Esophagus muscularis mucosa (tissue), 4 donors: ENCODE data around the gene KRTAP12-3. TPM values are rescaled to one million over a fixed set of nuclear protein-coding genes. Genes with fewer than 3 reads are reported as not detected.
"Not testable (repeated sequence)": the region's sequence is repeated elsewhere in the genome, so short reads cannot be mapped to it uniquely, and the experiment has no call there.

ENCODE experiments used
- DNase-seq: peaks from one replicate; pipeline ENCODE4 v3.0.0-alpha.2; 2017; ENCODE audit errors: extremely low spot score
- H3K27ac ChIP-seq, 4 donors: fragments of 200-600 bp; sonication (generic); replicated peaks in 1 of 4; 1 replicate in 3 of 4; 2 replicates in 1 of 4; pipeline ENCODE4 v1.5.1; 2016 to 2019; ENCODE audit warnings: mild to moderate bottlenecking in 1 of 4
- H3K27me3 ChIP-seq, 4 donors: fragments of 200-600 bp; sonication (generic); one replicate each; pipeline versions ENCODE4 v1.5.1 to v1.6.0; 2016 to 2019
- H3K36me3 ChIP-seq, 4 donors: fragments of 200-600 bp; sonication (generic); one replicate each; pipeline ENCODE4 v1.5.1; 2016 to 2019
- H3K4me1 ChIP-seq, 4 donors: fragments of 200-600 bp; sonication (generic); one replicate each; pipeline ENCODE4 v1.5.1; 2016 to 2019
- H3K4me3 ChIP-seq, 4 donors: fragments of 200-600 bp; sonication (generic); 1 replicate in 2 of 4; 2 replicates in 2 of 4; pipeline ENCODE4 v1.5.1; 2016 to 2019; ENCODE audit warnings: mild to moderate bottlenecking in 4 of 4, moderate library complexity in 1 of 4
- H3K9me3 ChIP-seq, 4 donors: fragments of 200-600 bp; sonication (generic); 1 replicate in 3 of 4; 2 replicates in 1 of 4; pipeline ENCODE4 v1.5.1; 2016 to 2019
- EP300 ChIP-seq: sonication (generic); formaldehyde crosslinking; IDR thresholded peaks from one replicate; pipeline ENCODE4 v1.6.1; 2017; ENCODE audit warnings: antibody characterized with exemption
- POLR2A ChIP-seq: fragments of 450-650 bp; IDR thresholded peaks from one replicate; pipeline ENCODE4 v1.6.1; 2017; ENCODE audit warnings: antibody characterized with exemption, moderate library complexity, mild to moderate bottlenecking, low read depth
- POLR2AphosphoS5 ChIP-seq, 2 donors: sonication (generic); formaldehyde crosslinking; IDR thresholded peaks; one replicate each; pipeline ENCODE4 v1.6.1; 2017; ENCODE audit warnings: antibody characterized with exemption in 2 of 2
- WGBS: methylation state at CpG from one replicate; pipeline ENCODE4 v1.1.5; 2018; 5-methylcytosine and 5-hydroxymethylcytosine counted together
- intact Hi-C: fragments of 100-400 bp; cut with DNase I; formaldehyde crosslinking; loops from one replicate; pipeline ENCODE4 v1.15.1; 2023
- total RNA-seq, 4 donors: library from RNA; depleted of rRNA; stranded (reverse); fragments of >200 nt; gene quantifications; one replicate each; pipeline versions ENCODE4 v1.1.0 to v1.2.1, GENCODE V29; 2016
- TF ChIP-seq, protein P1 (sequence below), 3 experiments: fragments of 200-600 bp in 2 of 3; fragments of 450-650 bp in 1 of 3; sonication (generic) in 2 of 3; IDR thresholded peaks; one replicate each; pipeline ENCODE4 v1.5.1; 2017 to 2019; ENCODE audit warnings: antibody characterized with exemption in 3 of 3, mild to moderate bottlenecking in 2 of 3, moderate library complexity in 1 of 3

The KRTAP12-3 gene
- total RNA-seq, 4 donors from 2014 or later = not detected

DNA sequence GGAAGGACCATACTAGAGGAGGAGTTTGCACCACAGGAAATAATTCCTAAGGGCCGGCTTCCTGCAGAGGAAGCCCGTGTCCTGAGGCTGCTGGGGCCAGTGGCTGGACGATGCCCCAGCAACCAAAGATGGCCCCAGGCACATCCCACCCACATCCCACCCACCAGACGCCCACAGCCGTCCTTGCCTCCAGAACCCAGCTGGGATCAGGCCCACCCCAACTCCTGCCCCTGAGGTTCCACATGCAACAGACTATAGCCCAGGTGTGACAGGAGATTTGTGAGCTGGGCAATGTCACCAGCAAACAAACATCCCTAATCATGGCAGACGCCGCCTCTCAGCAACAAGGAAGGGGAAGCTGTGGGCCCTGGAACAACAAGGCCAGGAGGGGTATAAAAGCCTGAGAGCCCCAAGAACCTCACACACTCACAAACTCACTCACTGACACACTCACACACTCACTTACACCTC, 31.0 kb upstream of the KRTAP12-3 start, which contains the start of gene KRTAP10-9:
Gene KRTAP10-9, plus strand, starts transcription at position 421 of the 471 bp plus-strand sequence. CDS start 79 bp downstream, outside the sequence.
- no peaks in the 10 kb centered on the region for H3K36me3 ChIP-seq
- H3K4me1 ChIP-seq = peaks cover 0 to 5% (median 0%) of the 10 kb centered on the region in 4 donors
- H3K4me3 ChIP-seq = no peak within 1 kb of the TSS
- peaks cover 0 to 34% (median 32%) of the 10 kb centered on the region in 4 donors for H3K9me3 ChIP-seq
- 68% methylated on average over 5 of the region's 7 CpGs for WGBS
- no peak within 1 kb of the TSS for H3K27ac ChIP-seq
- TF ChIP-seq POLR2AphosphoS5 (IDR thresholded peaks at IDR 0.05) (no peak), EP300 (no peak), POLR2A (no peak)
- TF ChIP-seq, protein P1, sequence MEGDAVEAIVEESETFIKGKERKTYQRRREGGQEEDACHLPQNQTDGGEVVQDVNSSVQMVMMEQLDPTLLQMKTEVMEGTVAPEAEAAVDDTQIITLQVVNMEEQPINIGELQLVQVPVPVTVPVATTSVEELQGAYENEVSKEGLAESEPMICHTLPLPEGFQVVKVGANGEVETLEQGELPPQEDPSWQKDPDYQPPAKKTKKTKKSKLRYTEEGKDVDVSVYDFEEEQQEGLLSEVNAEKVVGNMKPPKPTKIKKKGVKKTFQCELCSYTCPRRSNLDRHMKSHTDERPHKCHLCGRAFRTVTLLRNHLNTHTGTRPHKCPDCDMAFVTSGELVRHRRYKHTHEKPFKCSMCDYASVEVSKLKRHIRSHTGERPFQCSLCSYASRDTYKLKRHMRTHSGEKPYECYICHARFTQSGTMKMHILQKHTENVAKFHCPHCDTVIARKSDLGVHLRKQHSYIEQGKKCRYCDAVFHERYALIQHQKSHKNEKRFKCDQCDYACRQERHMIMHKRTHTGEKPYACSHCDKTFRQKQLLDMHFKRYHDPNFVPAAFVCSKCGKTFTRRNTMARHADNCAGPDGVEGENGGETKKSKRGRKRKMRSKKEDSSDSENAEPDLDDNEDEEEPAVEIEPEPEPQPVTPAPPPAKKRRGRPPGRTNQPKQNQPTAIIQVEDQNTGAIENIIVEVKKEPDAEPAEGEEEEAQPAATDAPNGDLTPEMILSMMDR (IDR thresholded peaks at IDR 0.05) = no peak
- H3K27me3 ChIP-seq = peaks cover 0 to 37% (median 0%) of the 10 kb centered on the region in 4 donors
- DNase-seq = peak; percentile 45
- intact Hi-C loops = no loop called here

DNA sequence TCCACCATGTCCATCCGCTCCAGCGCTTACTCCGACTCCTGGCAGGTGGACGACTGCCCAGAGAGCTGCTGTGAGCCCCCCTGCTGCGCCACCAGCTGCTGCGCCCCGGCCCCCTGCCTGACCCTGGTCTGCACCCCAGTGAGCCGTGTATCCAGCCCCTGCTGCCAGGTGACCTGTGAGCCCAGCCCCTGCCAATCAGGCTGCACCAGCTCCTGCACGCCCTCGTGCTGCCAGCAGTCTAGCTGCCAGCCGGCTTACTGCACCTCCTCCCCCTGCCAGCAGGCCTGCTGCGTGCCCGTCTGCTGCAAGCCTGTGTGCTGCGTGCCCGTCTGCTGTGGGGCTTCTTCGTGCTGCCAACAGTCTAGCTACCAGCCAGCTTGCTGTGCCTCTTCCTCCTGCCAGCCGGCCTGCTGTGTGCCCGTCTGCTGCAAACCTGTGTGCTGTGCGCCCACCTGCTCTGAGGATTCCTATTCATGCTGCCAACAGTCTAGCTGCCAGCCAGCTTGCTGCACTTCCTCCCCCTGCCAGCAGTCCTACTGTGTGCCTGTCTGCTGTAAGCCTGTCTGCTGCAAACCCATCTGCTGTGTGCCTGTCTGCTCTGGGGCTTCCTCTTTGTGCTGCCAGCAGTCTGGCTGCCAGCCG, 30.4 kb upstream of the KRTAP12-3 start:
- intact Hi-C loops = not testable (repeated sequence)

DNA sequence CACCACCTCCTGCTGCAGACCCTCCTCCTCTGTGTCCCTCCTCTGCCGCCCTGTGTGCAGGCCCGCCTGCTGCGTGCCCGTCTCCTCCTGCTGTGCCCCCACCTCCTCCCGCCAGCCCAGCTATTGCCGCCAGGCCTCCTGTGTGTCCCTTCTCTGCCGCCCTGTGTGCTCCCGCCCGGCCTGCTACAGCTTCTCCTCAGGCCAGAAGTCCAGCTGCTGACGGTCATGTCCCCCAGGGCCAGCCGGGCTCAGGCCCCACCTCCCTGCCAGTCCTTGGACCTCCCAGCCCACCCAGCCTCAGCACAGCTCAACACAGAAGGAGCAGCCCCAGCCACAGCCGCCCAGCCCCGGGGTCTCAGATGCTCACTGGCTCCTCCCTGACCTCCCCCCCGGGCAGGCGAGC, 29.9 kb upstream of the KRTAP12-3 start:
- H3K27me3 ChIP-seq = peaks cover 0 to 37% (median 0%) of the 10 kb centered on the region in 4 donors
- DNase-seq, H3K27ac ChIP-seq, H3K36me3 ChIP-seq, H3K4me3 ChIP-seq, intact Hi-C loops, H3K4me1 ChIP-seq: not testable (repeated sequence)
- H3K9me3 ChIP-seq = peaks cover 0 to 44% (median 42%) of the 10 kb centered on the region in 4 donors
- 56% methylated on average over 10 of the region's 15 CpGs for WGBS

More for the DNA sequence above, 30.4 kb upstream of the KRTAP12-3 start:
- not testable (repeated sequence) for DNase-seq, H3K4me1 ChIP-seq, H3K36me3 ChIP-seq, H3K27ac ChIP-seq, H3K4me3 ChIP-seq
- H3K9me3 ChIP-seq = peaks cover 0 to 40% (median 38%) of the 10 kb centered on the region in 4 donors
- peaks cover 0 to 37% (median 0%) of the 10 kb centered on the region in 4 donors for H3K27me3 ChIP-seq
- WGBS = 78% methylated on average over 15 of the region's 20 CpGs

DNA sequence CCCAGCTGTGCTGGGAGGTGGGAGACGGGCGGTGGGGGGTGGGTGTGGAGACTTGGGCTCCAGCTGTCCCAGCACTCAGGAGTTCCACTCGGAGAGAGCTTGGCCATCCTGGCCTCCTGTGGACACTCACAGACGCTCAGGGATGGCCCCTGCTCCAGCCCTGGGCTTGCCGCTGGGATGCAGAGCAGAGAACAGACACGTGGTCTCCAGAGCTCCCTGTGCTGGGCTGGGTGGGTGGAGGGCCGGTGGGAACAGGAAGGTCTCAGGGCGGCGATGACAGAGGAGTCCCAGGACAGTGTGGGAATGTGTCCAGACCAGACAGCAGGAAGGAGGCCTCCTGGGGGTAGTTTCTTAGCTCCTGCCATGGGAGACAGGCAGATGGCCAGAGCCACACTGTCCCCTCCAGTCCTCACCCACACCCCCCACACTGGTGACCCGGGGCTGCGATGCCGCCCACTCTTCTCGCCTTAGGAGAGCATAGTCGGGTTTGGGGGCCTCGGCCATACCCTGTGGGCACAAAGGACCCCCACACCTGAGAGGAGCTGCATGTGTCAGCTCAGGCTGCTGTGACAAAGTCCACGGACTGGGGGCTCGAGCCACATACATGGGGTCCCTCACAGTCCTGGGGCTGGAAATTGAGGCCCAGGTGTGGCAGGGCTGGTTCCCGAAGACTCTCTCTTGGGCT, 28.9 kb upstream of the KRTAP12-3 start:
- H3K9me3 ChIP-seq = peaks cover 0 to 40% (median 36%) of the 10 kb centered on the region in 4 donors
- peaks cover 0 to 37% (median 0%) of the 10 kb centered on the region in 4 donors for H3K27me3 ChIP-seq
- TF ChIP-seq POLR2AphosphoS5 (IDR thresholded peaks at IDR 0.05) (no peak), POLR2A (no peak), EP300 (no peak)
- TF ChIP-seq, protein P1 (IDR thresholded peaks at IDR 0.05) = no peak
- H3K27ac ChIP-seq = no peak overlapping the region
- no peaks in the 10 kb centered on the region for H3K36me3 ChIP-seq
- no peak for DNase-seq
- intact Hi-C loops = no loop called here
- no peak overlapping the region for H3K4me3 ChIP-seq
- 66% methylated on average over 15 of the region's 18 CpGs for WGBS
- H3K4me1 ChIP-seq = peaks cover 0 to 5% (median 0%) of the 10 kb centered on the region in 4 donors

DNA sequence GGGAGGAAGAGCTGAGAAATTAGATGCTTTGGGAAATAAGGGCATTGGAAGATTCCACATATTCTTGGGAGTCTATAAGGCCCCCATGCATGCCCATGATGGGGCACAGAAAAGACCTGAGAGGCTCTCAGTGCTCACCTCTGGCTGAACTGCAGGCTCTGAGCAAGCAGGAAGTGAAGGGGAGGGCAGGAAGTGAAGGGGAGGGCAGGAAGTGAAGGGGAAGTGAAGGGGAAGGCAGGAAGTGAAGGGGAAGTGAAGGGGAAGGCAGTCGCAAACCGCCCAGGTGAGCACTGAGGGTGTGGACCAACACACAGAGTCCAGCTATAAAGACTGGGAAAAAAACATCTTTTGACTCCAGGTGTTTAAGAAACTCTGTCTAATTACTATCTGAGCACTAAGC, 27.3 kb upstream of the KRTAP12-3 start:
- WGBS = 91% methylated on average over 2 of the region's 2 CpGs
- intact Hi-C loops = no loop called here
- H3K4me1 ChIP-seq = peaks cover 0 to 5% (median 0%) of the 10 kb centered on the region in 4 donors
- H3K4me3 ChIP-seq = no peak overlapping the region
- DNase-seq = peak; percentile 34
- H3K9me3 ChIP-seq = peaks cover 0 to 29% (median 26%) of the 10 kb centered on the region in 4 donors
- TF ChIP-seq, protein P1 (IDR thresholded peaks at IDR 0.05) = no peak
- TF ChIP-seq POLR2AphosphoS5 (IDR thresholded peaks at IDR 0.05) = no peak
- no peak for TF ChIP-seq EP300
- TF ChIP-seq POLR2A = no peak
- H3K36me3 ChIP-seq = no peaks in the 10 kb centered on the region
- peaks cover 0 to 43% (median 0%) of the 10 kb centered on the region in 4 donors for H3K27me3 ChIP-seq
- no peak overlapping the region for H3K27ac ChIP-seq
